SK-N-SH (cell line): ENCODE data around the gene GPRASP1. TPM values are rescaled to one million over a fixed set of nuclear protein-coding genes. Genes with fewer than 3 reads are reported as not detected.

Experiments used
- CTCF ChIA-PET: fragments of 300-600, 350-600 bp; formaldehyde crosslinking; extraction: SDS; loops from one replicate; lab custom pipeline; 2021; lab: Yijun Ruan, JAX
- POLR2A ChIA-PET: fragments of 350-600 bp; sonication (Branson Sonifier 250); formaldehyde crosslinking; extraction: SDS; loops from one replicate; lab custom pipeline; 2020; ENCODE audit warnings: antibody characterized with exemption, inconsistent platforms; lab: Yijun Ruan, JAX
- DNase-seq: peaks from one replicate; pipeline ENCODE4 v3.0.0; 2012
- H2AFZ ChIP-seq: fragments of 200-600 bp; sonication (generic); 2 replicates; pipeline ENCODE4 v1.8.1; 2016; ENCODE audit warnings: antibody characterized with exemption, mild to moderate bottlenecking, low read depth
- H3F3A ChIP-seq: fragments of 200-600 bp; sonication (generic); replicated peaks from 2 replicates; pipeline ENCODE3; 2016; ENCODE audit warnings: antibody characterized with exemption, mild to moderate bottlenecking; ENCODE audit not compliant: insufficient read depth
- H3K27ac ChIP-seq, 2 experiments: fragments of 200-500 bp in 1 of 2; fragments of 200-600 bp in 1 of 2; sonication (Bioruptor generic) in 1 of 2; sonication (generic), shearing (Covaris generic) in 1 of 2; 2 replicates each; pipeline versions ENCODE4 v1.5.1 to v1.6.1; 2014 to 2016; ENCODE audit warnings: low read depth in 2 of 2, inconsistent platforms in 1 of 2, low read length in 1 of 2, mild to moderate bottlenecking in 1 of 2, mixed read lengths in 1 of 2
- H3K27me3 ChIP-seq: fragments of 200-600 bp; sonication (generic), shearing (Covaris generic); 2 replicates; pipeline ENCODE4 v1.6.1; 2016; ENCODE audit warnings: mixed run types; ENCODE audit not compliant: insufficient read depth
- H3K36me3 ChIP-seq, 2 experiments: fragments of 200-500 bp in 1 of 2; fragments of 200-600 bp in 1 of 2; sonication (Bioruptor generic) in 1 of 2; sonication (generic) in 1 of 2; replicated peaks in 1 of 2; 2 replicates each; pipeline versions ENCODE3 to v1.5.1; 2014 to 2016; ENCODE audit warnings: low read length in 1 of 2, mild to moderate bottlenecking in 1 of 2; ENCODE audit not compliant: insufficient read depth in 2 of 2, control insufficient read depth in 1 of 2
- H3K4me1 ChIP-seq, 2 experiments: fragments of 200-500 bp in 1 of 2; fragments of 200-600 bp in 1 of 2; sonication (Bioruptor generic) in 1 of 2; sonication (generic), shearing (Covaris generic) in 1 of 2; 2 replicates each; pipeline versions ENCODE4 v1.5.1 to v1.6.1; 2014 to 2016; ENCODE audit warnings: low read depth in 1 of 2, low read length in 1 of 2, mixed run types in 1 of 2; ENCODE audit not compliant: insufficient read depth in 2 of 2, control insufficient read depth in 1 of 2
- H3K4me2 ChIP-seq: fragments of 200-600 bp; sonication (generic), shearing (Covaris generic); 2 replicates; pipeline ENCODE4 v1.6.1; 2017; ENCODE audit warnings: mixed run types
- H3K4me3 ChIP-seq, 2 experiments: fragments of 200-500 bp in 1 of 2; fragments of 200-600 bp in 1 of 2; sonication (Bioruptor generic) in 1 of 2; sonication (generic), shearing (Covaris generic) in 1 of 2; 2 replicates each; pipeline versions ENCODE4 v1.5.1 to v1.8.1; 2014 to 2016; ENCODE audit warnings: low read depth in 2 of 2, inconsistent platforms in 1 of 2, low read length in 1 of 2, mild to moderate bottlenecking in 1 of 2, mixed read lengths in 1 of 2, moderate library complexity in 1 of 2
- H3K79me2 ChIP-seq: fragments of 200-600 bp; sonication (generic); 2 replicates; pipeline ENCODE4 v1.8.1; 2017; ENCODE audit warnings: mild to moderate bottlenecking; ENCODE audit not compliant: insufficient read depth
- H3K9ac ChIP-seq: fragments of 200-600 bp; sonication (generic); 2 replicates; pipeline ENCODE4 v1.6.1; 2017; ENCODE audit warnings: mixed run types
- H3K9me2 ChIP-seq: fragments of 200-600 bp; sonication (generic); 2 replicates; pipeline ENCODE4 v1.6.1; 2017; ENCODE audit warnings: mixed run types
- H3K9me3 ChIP-seq: fragments of 200-600 bp; sonication (generic); 2 replicates; pipeline ENCODE4 v1.6.1; 2017; ENCODE audit warnings: mixed run types, mild to moderate bottlenecking, moderate library complexity
- H4K20me1 ChIP-seq: fragments of 200-600 bp; sonication (generic); 2 replicates; pipeline ENCODE4 v1.6.1; 2017; ENCODE audit warnings: mild to moderate bottlenecking, mixed run types; ENCODE audit not compliant: insufficient read depth
- CHD2 ChIP-seq: fragments of 150-350 bp; IDR thresholded peaks from 2 replicates; pipeline ENCODE4 v1.6.1; 2018; ENCODE audit warnings: low read length; ENCODE audit not compliant: partially characterized antibody
- EP300 ChIP-seq, 2 experiments: IDR thresholded peaks; 2 replicates each; pipeline versions ENCODE4 v1.4.0 to v1.6.1; 2012; ENCODE audit warnings: borderline replicate concordance in 1 of 2, low read depth in 1 of 2, low read length in 1 of 2
- EZH2phosphoT487 ChIP-seq: fragments of 200-600 bp; sonication (generic); IDR thresholded peaks from 2 replicates; pipeline ENCODE4 v1.6.1; 2017; ENCODE audit warnings: low read depth, mixed run types, mild to moderate bottlenecking, antibody characterized with exemption, moderate library complexity, borderline replicate concordance
- FOXJ3 ChIP-seq: sonication (generic); formaldehyde crosslinking; IDR thresholded peaks from 2 replicates; pipeline ENCODE4 v1.5.1; 2020; ENCODE audit warnings: mild to moderate bottlenecking, missing genetic modification reagents
- GATA2 ChIP-seq: sonication (generic); formaldehyde crosslinking; IDR thresholded peaks from 2 replicates; pipeline ENCODE4 v1.5.0; 2020; ENCODE audit warnings: mild to moderate bottlenecking, missing genetic modification reagents
- POLR2AphosphoS5 ChIP-seq: IDR thresholded peaks from 2 replicates; pipeline ENCODE4 v1.6.1; 2012; ENCODE audit warnings: low read depth, low read length
- RCOR1 ChIP-seq: fragments of 150-350 bp; IDR thresholded peaks from 2 replicates; pipeline ENCODE4 v1.6.1; 2017; ENCODE audit warnings: antibody characterized with exemption, low read length
- USF2 ChIP-seq: fragments of 150-350 bp; IDR thresholded peaks from 2 replicates; pipeline ENCODE4 v1.6.1; 2017; ENCODE audit warnings: antibody characterized with exemption, low read length, low read depth, borderline replicate concordance
- WGBS: methylation state at CpG from one replicate; pipeline ENCODE4 v1.1.6; 2017; ENCODE audit warnings: low lambda C conversion rate; 5-methylcytosine and 5-hydroxymethylcytosine counted together
- polyA plus RNA-seq, 3 experiments: library from polyadenylated mRNA; depleted of rRNA; stranded (reverse); fragments of >200 nt; gene quantifications; 2 replicates each; pipeline ENCODE4 v1.2.3, GENCODE V29; 2012
- TF ChIP-seq, protein P1 (sequence below): fragments of 150-350 bp; IDR thresholded peaks from 2 replicates; pipeline ENCODE4 v1.6.1; 2016; ENCODE audit warnings: mild to moderate bottlenecking, low read depth, low read length

The GPRASP1 gene
- polyA plus RNA-seq, 1 of the 3 experiments (the other 2 are of a cell fraction): 2.7 TPM

DNA sequence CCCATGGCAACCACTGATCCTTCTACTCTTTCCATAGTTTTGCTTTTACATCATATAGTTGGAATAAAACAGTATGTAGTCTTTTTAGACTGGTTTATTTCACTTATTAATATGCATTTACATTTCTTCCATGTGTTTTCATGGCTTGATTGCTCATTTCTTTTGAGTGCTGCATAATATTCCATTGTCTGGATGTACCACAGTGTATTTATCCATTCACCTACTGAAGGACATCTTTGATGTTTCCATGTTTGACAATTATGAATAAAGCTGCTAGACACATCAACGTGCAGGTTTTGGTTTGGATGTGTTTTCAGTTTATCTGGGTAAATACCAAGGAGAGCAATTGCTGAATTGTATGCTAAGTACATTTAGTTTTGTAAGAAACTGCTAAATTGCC, 13.7 kb upstream of the GPRASP1 start:
- ChIA-PET POLR2A (no interaction called here), CTCF (interaction anchor here (0.7 kb wide), 1 partner anchor 22 kb away, joined by 3 read pairs; no protein-coding TSS in a partner anchor)
- Histone ChIP-seq H3K4me1 (no peaks in the 10 kb centered on the region), H2AFZ (no peak overlapping the region), H3K4me3 (no peak overlapping the region), H4K20me1 (no peaks in the 10 kb centered on the region), H3K36me3 (no peaks in the 10 kb centered on the region), H3K4me2 (no peak overlapping the region), H3K9ac (no peak overlapping the region), H3K9me3 (no peaks in the 10 kb centered on the region), H3K79me2 (no peaks in the 10 kb centered on the region), H3K27me3 (no peaks in the 10 kb centered on the region), H3K9me2 (no peaks in the 10 kb centered on the region), H3F3A (no peaks in the 10 kb centered on the region), H3K27ac (no peak overlapping the region)
- TF ChIP-seq FOXJ3 (CRISPR knock-in tag) (no peak), EZH2phosphoT487 (no peak), RCOR1 (no peak), GATA2 (CRISPR knock-in tag) (no peak), POLR2AphosphoS5 (no peak)
- TF ChIP-seq, protein P1, sequence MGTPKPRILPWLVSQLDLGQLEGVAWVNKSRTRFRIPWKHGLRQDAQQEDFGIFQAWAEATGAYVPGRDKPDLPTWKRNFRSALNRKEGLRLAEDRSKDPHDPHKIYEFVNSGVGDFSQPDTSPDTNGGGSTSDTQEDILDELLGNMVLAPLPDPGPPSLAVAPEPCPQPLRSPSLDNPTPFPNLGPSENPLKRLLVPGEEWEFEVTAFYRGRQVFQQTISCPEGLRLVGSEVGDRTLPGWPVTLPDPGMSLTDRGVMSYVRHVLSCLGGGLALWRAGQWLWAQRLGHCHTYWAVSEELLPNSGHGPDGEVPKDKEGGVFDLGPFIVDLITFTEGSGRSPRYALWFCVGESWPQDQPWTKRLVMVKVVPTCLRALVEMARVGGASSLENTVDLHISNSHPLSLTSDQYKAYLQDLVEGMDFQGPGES: no peak
- WGBS: 38% methylated on average over 1 of the region's 1 CpG
- DNase-seq: no peak

DNA sequence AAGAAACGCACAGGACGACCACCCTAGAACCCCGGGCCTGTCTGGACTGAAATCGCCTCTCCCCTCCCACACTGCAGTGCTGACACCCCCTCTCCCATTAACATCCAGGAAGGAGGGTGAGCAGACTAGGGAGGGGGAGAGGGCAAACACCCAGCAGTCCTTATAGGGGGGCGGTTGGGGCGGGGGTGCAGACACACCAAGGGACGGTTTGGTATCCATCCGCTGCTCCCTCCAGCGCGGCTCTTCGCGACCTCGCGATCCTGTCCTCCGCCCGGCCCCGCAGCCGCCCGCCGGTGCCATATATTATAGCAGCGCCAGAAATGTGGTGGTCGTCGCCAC, 411 bp upstream of the GPRASP1 start:
- TF ChIP-seq, protein P1: no peak
- no peak for TF ChIP-seq USF2
- TF ChIP-seq CHD2: no peak
- no peak for TF ChIP-seq EP300 (IDR thresholded peaks at IDR 0.05; ENCODE audit: borderline replicate concordance in 1 of 2, low read depth in 1 of 2, low read length in 1 of 2)
- H3K9ac ChIP-seq: peak overlapping the region; percentile 56; the same call in 1 of the 2 replicates
- H3K9me2 ChIP-seq: no peaks in the 10 kb centered on the region
- H3K36me3 ChIP-seq: no peaks in the 10 kb centered on the region
- H3K4me1 ChIP-seq: peaks cover 0 to 2% of the 10 kb centered on the region in 2 experiments; a peak in 1 of 4 replicates
- H3K27ac ChIP-seq: peak overlapping the region in 1 of 2 experiments; percentile 60; a peak in 1 of 4 replicates
- H4K20me1 ChIP-seq: no peaks in the 10 kb centered on the region
- peak overlapping the region; percentile 78 for H3K4me2 ChIP-seq
- ChIA-PET CTCF (no interaction called here), POLR2A (no interaction called here)
- H3K27me3 ChIP-seq: no peaks in the 10 kb centered on the region; the same call in 1 of the 2 replicates
- peak overlapping the region; percentile 51; the same call in 1 of the 2 replicates for H2AFZ ChIP-seq
- H3K9me3 ChIP-seq: no peaks in the 10 kb centered on the region
- H3F3A ChIP-seq: no peaks in the 10 kb centered on the region
- no peaks in the 10 kb centered on the region for H3K79me2 ChIP-seq
- 34% methylated on average over 19 of the region's 23 CpGs for WGBS
- H3K4me3 ChIP-seq: peak overlapping the region; percentile 55 to 61
- DNase-seq: no peak
